Neural progenitor cell (in vitro differentiated cells): ENCODE measurements around the gene FAM107A. TPM values are rescaled to one million over a fixed set of nuclear protein-coding genes. Genes with fewer than 3 reads are reported as not detected.

Source experiments
- DNase-seq: peaks from one replicate; pipeline ENCODE4 v3.0.0-alpha.2; 2016; ENCODE audit warnings: low spot score
- H2AFZ ChIP-seq: fragments of 200-600 bp; sonication (generic); replicated peaks from 2 replicates; pipeline ENCODE4 v1.6.1; 2016; ENCODE audit warnings: antibody characterized with exemption
- H3F3A ChIP-seq: fragments of 200-600 bp; sonication (generic); 2 replicates; pipeline ENCODE4 v1.6.1; 2016; ENCODE audit warnings: antibody characterized with exemption, low read depth
- H3K27ac ChIP-seq: fragments of 200-600 bp; sonication (generic); 2 replicates; pipeline ENCODE4 v1.5.1; 2016; ENCODE audit warnings: mild to moderate bottlenecking
- H3K27me3 ChIP-seq: fragments of 200-600 bp; sonication (generic); 2 replicates; pipeline ENCODE4 v1.6.1; 2016; ENCODE audit warnings: mild to moderate bottlenecking, moderate library complexity
- H3K36me3 ChIP-seq: fragments of 200-600 bp; sonication (generic); 2 replicates; pipeline ENCODE4 v1.5.1; 2016
- H3K4me1 ChIP-seq: fragments of 200-600 bp; sonication (generic); 2 replicates; pipeline ENCODE4 v1.6.1; 2016; ENCODE audit warnings: mixed run types
- H3K4me2 ChIP-seq: fragments of 200-600 bp; sonication (generic); 2 replicates; pipeline ENCODE4 v1.6.1; 2016
- H3K4me3 ChIP-seq: fragments of 200-600 bp; sonication (generic); 2 replicates; pipeline ENCODE4 v1.5.1; 2016
- H3K79me2 ChIP-seq: fragments of 200-600 bp; sonication (generic); 2 replicates; pipeline ENCODE4 v1.6.1; 2016; ENCODE audit warnings: low read depth
- H3K9ac ChIP-seq: fragments of 200-600 bp; sonication (generic); 2 replicates; pipeline ENCODE4 v1.6.1; 2016
- H3K9me3 ChIP-seq: fragments of 200-600 bp; sonication (generic); 2 replicates; pipeline ENCODE4 v1.5.1; 2016; ENCODE audit warnings: low read depth
- H4K20me1 ChIP-seq: fragments of 200-600 bp; sonication (generic); 2 replicates; pipeline ENCODE4 v1.6.1; 2016; ENCODE audit warnings: low read depth
- H3K27ac Mint-ChIP-seq: 3 replicates; pipeline ENCODE4 v1.8.0; 2021; ENCODE audit warnings: mixed read lengths
- H3K27me3 Mint-ChIP-seq: 2 replicates; pipeline ENCODE4 v1.8.0; 2022; ENCODE audit warnings: low read depth, mild to moderate bottlenecking, inconsistent platforms, moderate library complexity, mixed read lengths; ENCODE audit not compliant: insufficient read depth
- H3K36me3 Mint-ChIP-seq: 3 replicates; pipeline ENCODE4 v1.8.0; 2021; ENCODE audit warnings: mixed read lengths
- H3K4me1 Mint-ChIP-seq: 3 replicates; pipeline ENCODE4 v1.8.0; 2021; ENCODE audit warnings: mixed read lengths
- H3K4me3 Mint-ChIP-seq: 3 replicates; pipeline ENCODE4 v1.8.0; 2021; ENCODE audit warnings: mild to moderate bottlenecking, moderate library complexity, mixed read lengths
- H3K9me3 Mint-ChIP-seq: 3 replicates; pipeline ENCODE4 v1.8.0; 2020; ENCODE audit warnings: mixed read lengths
- CTCF ChIP-seq: fragments of 200-600 bp; sonication (generic); IDR thresholded peaks from 2 replicates; pipeline ENCODE4 v1.5.1; 2017; ENCODE audit warnings: antibody characterized with exemption, mild to moderate bottlenecking
- EZH2 ChIP-seq: fragments of 200-600 bp; sonication (generic); IDR thresholded peaks from 2 replicates; pipeline ENCODE4 v1.6.1; 2017; ENCODE audit warnings: antibody characterized with exemption, mild to moderate bottlenecking, moderate library complexity
- EZH2phosphoT487 ChIP-seq: fragments of 200-600 bp; sonication (generic); IDR thresholded peaks from 2 replicates; pipeline ENCODE4 v1.6.1; 2017; ENCODE audit warnings: antibody characterized with exemption
- total RNA-seq: library from RNA; depleted of rRNA; stranded (reverse); fragments of >200 nt; gene quantifications from 2 replicates; pipeline ENCODE4 v1.2.3, GENCODE V29; 2015; ENCODE audit warnings: low replicate concordance

The FAM107A gene
- total RNA-seq, 1 donor from 2014 or later, result 0.11 TPM

GRCh38 chr3:58537412-58538301 lies 39.5 kb downstream of the FAM107A start:
- H2AFZ ChIP-seq, result peak overlapping the region; percentile 88

GRCh38 chr3:58536501-58537411 lies 40.4 kb downstream of the FAM107A start, which contains the start of gene ACOX2:
ACOX2 (minus strand) TSS chr3:58537190; CDS start chr3:58535106, 2,084 bp downstream.
- H3K9me3 ChIP-seq, result no peaks in the 10 kb centered on the region
- no peaks in the 10 kb centered on the region for H3F3A ChIP-seq
- H3K9ac ChIP-seq, result no peak within 1 kb of the TSS
- Mint-ChIP-seq H3K4me3 (no peak within 1 kb of the TSS), H3K36me3 (no peaks in the 10 kb centered on the region), H3K27me3 (no peaks in the 10 kb centered on the region), H3K9me3 (peaks cover 2% of the 10 kb centered on the region), H3K4me1 (peaks cover 31% of the 10 kb centered on the region), H3K27ac (peak within 1 kb of the TSS; percentile 21)
- H4K20me1 ChIP-seq, result no peaks in the 10 kb centered on the region
- no peak within 1 kb of the TSS for H3K27ac ChIP-seq
- H3K4me2 ChIP-seq, result no peak within 1 kb of the TSS
- H3K79me2 ChIP-seq, result no peaks in the 10 kb centered on the region
- no peak for DNase-seq
- H3K4me1 ChIP-seq, result peaks cover 11% of the 10 kb centered on the region
- H3K4me3 ChIP-seq, result no peak within 1 kb of the TSS
- TF ChIP-seq EZH2, result no peak
- TF ChIP-seq EZH2phosphoT487, result no peak
- no peak for TF ChIP-seq CTCF
- peak within 1 kb of the TSS; percentile 88 for H2AFZ ChIP-seq
- no peaks in the 10 kb centered on the region for H3K36me3 ChIP-seq
- no peaks in the 10 kb centered on the region for H3K27me3 ChIP-seq

More at GRCh38 chr3:58537412-58538301, 39.5 kb downstream of the FAM107A start:
- Histone ChIP-seq H3K27ac (no peak overlapping the region), H3K9ac (no peak overlapping the region), H3K36me3 (no peaks in the 10 kb centered on the region), H3K79me2 (no peaks in the 10 kb centered on the region), H3K27me3 (no peaks in the 10 kb centered on the region), H3K9me3 (no peaks in the 10 kb centered on the region), H3K4me3 (no peak overlapping the region), H3K4me2 (no peak overlapping the region), H4K20me1 (no peaks in the 10 kb centered on the region), H3K4me1 (peaks cover 11% of the 10 kb centered on the region), H3F3A (no peaks in the 10 kb centered on the region)
- peaks cover 2% of the 10 kb centered on the region for H3K9me3 Mint-ChIP-seq
- no peak for TF ChIP-seq EZH2
- no peak for TF ChIP-seq CTCF
- no peak for TF ChIP-seq EZH2phosphoT487
- peak overlapping the region; percentile 13 for H3K27ac Mint-ChIP-seq
- H3K36me3 Mint-ChIP-seq, result no peaks in the 10 kb centered on the region
- H3K4me1 Mint-ChIP-seq, result peaks cover 29% of the 10 kb centered on the region
- no peak overlapping the region for H3K4me3 Mint-ChIP-seq
- H3K27me3 Mint-ChIP-seq, result no peaks in the 10 kb centered on the region
- DNase-seq, result no peak

- H3F3A ChIP-seq, result no peaks in the 10 kb centered on the region
- H3K9ac ChIP-seq, result no peak overlapping the region
Observed at GRCh38 chr3:58535531-58536500, 41.4 kb downstream of the FAM107A start.

More at GRCh38 chr3:58535531-58536500, 41.4 kb downstream of the FAM107A start:
- peak overlapping the region; percentile 21 for H3K27ac Mint-ChIP-seq
- no peaks in the 10 kb centered on the region for H3K79me2 ChIP-seq
- H3K27me3 Mint-ChIP-seq, result no peaks in the 10 kb centered on the region
- no peak overlapping the region for H3K4me3 Mint-ChIP-seq
- no peaks in the 10 kb centered on the region for H4K20me1 ChIP-seq
- H3K4me3 ChIP-seq, result no peak overlapping the region
- H3K36me3 ChIP-seq, result no peaks in the 10 kb centered on the region
- H3K9me3 ChIP-seq, result no peaks in the 10 kb centered on the region
- no peaks in the 10 kb centered on the region for H3K27me3 ChIP-seq
- H3K9me3 Mint-ChIP-seq, result peaks cover 2% of the 10 kb centered on the region
- H3K36me3 Mint-ChIP-seq, result no peaks in the 10 kb centered on the region
- H3K4me2 ChIP-seq, result no peak overlapping the region
- no peak for TF ChIP-seq EZH2
- TF ChIP-seq CTCF, result no peak
- no peak for TF ChIP-seq EZH2phosphoT487
- H3K27ac ChIP-seq, result no peak overlapping the region
- peaks cover 31% of the 10 kb centered on the region for H3K4me1 Mint-ChIP-seq
- peaks cover 11% of the 10 kb centered on the region for H3K4me1 ChIP-seq
- DNase-seq, result no peak
- H2AFZ ChIP-seq, result no peak overlapping the region
